ENCODE results near the gene DDR2.

DNA sequence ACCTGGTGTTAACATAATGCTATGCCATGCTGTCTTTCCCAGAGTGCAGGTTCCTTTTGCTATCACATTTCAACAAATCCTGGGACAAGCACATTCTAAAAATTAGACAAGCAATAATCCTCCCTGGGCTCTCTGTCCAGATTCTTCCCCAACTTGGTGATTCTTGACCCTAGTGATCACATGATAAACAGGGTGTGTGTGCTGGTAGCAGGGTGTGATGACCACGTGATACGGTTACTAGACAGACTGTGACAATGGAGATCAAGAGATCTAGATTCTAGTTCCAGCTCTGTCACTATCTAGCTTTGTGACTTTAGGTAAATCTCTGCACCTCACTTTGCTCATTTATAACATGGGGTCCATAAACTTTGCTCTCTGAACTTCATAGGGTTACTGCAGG, 96.3 kb downstream of the DDR2 start:
- TF ChIP-seq, protein P1, sequence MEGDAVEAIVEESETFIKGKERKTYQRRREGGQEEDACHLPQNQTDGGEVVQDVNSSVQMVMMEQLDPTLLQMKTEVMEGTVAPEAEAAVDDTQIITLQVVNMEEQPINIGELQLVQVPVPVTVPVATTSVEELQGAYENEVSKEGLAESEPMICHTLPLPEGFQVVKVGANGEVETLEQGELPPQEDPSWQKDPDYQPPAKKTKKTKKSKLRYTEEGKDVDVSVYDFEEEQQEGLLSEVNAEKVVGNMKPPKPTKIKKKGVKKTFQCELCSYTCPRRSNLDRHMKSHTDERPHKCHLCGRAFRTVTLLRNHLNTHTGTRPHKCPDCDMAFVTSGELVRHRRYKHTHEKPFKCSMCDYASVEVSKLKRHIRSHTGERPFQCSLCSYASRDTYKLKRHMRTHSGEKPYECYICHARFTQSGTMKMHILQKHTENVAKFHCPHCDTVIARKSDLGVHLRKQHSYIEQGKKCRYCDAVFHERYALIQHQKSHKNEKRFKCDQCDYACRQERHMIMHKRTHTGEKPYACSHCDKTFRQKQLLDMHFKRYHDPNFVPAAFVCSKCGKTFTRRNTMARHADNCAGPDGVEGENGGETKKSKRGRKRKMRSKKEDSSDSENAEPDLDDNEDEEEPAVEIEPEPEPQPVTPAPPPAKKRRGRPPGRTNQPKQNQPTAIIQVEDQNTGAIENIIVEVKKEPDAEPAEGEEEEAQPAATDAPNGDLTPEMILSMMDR (IDR thresholded peaks at IDR 0.05) = no peak
- no peak for TF ChIP-seq POLR2A (IDR thresholded peaks at IDR 0.05)
- TF ChIP-seq POLR2AphosphoS5 (IDR thresholded peaks at IDR 0.05) = no peak
